H1 (cell line): Measurements from ENCODE around the gene CIC. TPM values are rescaled to one million over a fixed set of nuclear protein-coding genes. Genes with fewer than 3 reads are reported as not detected.
A peak's percentile ranks its signal among the peaks of the same experiment; 100 is the strongest.

ENCODE experiments used
- CBX8 ChIP-seq: fragments of 300-800, 300-1000 bp; sonication (generic); IDR thresholded peaks from 2 replicates; pipeline ENCODE4 v1.7.1; 2016; ENCODE audit warnings: low read depth, low read length, borderline replicate concordance
- CHD1 ChIP-seq: IDR thresholded peaks from 2 replicates; pipeline ENCODE4 v1.6.1; 2012; ENCODE audit warnings: low read depth, low read length, improper control_type of control experiment
- HDAC6 ChIP-seq: IDR thresholded peaks from one replicate; pipeline ENCODE4 v1.7.1; 2012; ENCODE audit warnings: low read depth, mild to moderate bottlenecking, inconsistent platforms, low read length, moderate library complexity
- KDM5A ChIP-seq: fragments of 200-600 bp; IDR thresholded peaks from 2 replicates; pipeline ENCODE4 v1.7.1; 2012; ENCODE audit warnings: mild to moderate bottlenecking, low read length, inconsistent platforms, mixed read lengths
- NANOG ChIP-seq: IDR thresholded peaks from 2 replicates; pipeline ENCODE4 v1.6.1; 2011; ENCODE audit warnings: low read length, low read depth, mild to moderate bottlenecking, inconsistent platforms; ENCODE audit not compliant: insufficient read depth, poor library complexity, severe bottlenecking
- SP4 ChIP-seq: IDR thresholded peaks from 2 replicates; pipeline ENCODE4 v1.6.1; 2012; ENCODE audit warnings: low read length, inconsistent platforms
- TEAD4 ChIP-seq: IDR thresholded peaks from 2 replicates; pipeline ENCODE4 v1.6.1; 2012; ENCODE audit warnings: low read depth, low read length, inconsistent platforms, mixed read lengths
- polyA plus RNA-seq, 7 experiments: library from polyadenylated mRNA; depleted of rRNA in 3 of 7; stranded (reverse) in 5 of 7; unstranded in 2 of 7; fragments of >200 nt in 5 of 7; fragments of 200-250 nt in 2 of 7; gene quantifications; 1 replicate in 5 of 7; 2 replicates in 1 of 7; 4 replicates in 1 of 7; pipeline versions ENCODE4 v1.2.1 to v1.2.3, GENCODE V29; 2011 to 2013; ENCODE audit warnings: missing spikeins in 2 of 7, mixed read lengths in 2 of 7
- total RNA-seq: library from RNA; stranded (reverse); fragmentation: NEBNext Ultra II Directional; extraction: Animal tissue kit (Norgen Biotek cat#: 25700); gene quantifications from 2 replicates; pipeline ENCODE4 v1.2.1, GENCODE V29; 2021
- TF ChIP-seq, protein P1 (sequence below): fragments of 300-600 bp; sonication (generic); IDR thresholded peaks from 2 replicates; pipeline ENCODE4 v1.7.1; 2012; ENCODE audit warnings: low read length, moderate library complexity, mild to moderate bottlenecking, inconsistent platforms; ENCODE audit not compliant: insufficient replicate concordance
- TF ChIP-seq, protein P2 (sequence below): IDR thresholded peaks from 2 replicates; pipeline ENCODE4 v1.6.1; 2012; ENCODE audit warnings: low read length, inconsistent platforms

CIC gene
- total and polyA plus RNA-seq, 2 of the 8 experiments (the other 6 are each of a cell fraction or from before 2014, with no cell fraction given) = 13.2 to 43.6 TPM

GRCh38 chr19:42268704-42269477 lies at the start of gene CIC (continued):
- TF ChIP-seq, protein P1, sequence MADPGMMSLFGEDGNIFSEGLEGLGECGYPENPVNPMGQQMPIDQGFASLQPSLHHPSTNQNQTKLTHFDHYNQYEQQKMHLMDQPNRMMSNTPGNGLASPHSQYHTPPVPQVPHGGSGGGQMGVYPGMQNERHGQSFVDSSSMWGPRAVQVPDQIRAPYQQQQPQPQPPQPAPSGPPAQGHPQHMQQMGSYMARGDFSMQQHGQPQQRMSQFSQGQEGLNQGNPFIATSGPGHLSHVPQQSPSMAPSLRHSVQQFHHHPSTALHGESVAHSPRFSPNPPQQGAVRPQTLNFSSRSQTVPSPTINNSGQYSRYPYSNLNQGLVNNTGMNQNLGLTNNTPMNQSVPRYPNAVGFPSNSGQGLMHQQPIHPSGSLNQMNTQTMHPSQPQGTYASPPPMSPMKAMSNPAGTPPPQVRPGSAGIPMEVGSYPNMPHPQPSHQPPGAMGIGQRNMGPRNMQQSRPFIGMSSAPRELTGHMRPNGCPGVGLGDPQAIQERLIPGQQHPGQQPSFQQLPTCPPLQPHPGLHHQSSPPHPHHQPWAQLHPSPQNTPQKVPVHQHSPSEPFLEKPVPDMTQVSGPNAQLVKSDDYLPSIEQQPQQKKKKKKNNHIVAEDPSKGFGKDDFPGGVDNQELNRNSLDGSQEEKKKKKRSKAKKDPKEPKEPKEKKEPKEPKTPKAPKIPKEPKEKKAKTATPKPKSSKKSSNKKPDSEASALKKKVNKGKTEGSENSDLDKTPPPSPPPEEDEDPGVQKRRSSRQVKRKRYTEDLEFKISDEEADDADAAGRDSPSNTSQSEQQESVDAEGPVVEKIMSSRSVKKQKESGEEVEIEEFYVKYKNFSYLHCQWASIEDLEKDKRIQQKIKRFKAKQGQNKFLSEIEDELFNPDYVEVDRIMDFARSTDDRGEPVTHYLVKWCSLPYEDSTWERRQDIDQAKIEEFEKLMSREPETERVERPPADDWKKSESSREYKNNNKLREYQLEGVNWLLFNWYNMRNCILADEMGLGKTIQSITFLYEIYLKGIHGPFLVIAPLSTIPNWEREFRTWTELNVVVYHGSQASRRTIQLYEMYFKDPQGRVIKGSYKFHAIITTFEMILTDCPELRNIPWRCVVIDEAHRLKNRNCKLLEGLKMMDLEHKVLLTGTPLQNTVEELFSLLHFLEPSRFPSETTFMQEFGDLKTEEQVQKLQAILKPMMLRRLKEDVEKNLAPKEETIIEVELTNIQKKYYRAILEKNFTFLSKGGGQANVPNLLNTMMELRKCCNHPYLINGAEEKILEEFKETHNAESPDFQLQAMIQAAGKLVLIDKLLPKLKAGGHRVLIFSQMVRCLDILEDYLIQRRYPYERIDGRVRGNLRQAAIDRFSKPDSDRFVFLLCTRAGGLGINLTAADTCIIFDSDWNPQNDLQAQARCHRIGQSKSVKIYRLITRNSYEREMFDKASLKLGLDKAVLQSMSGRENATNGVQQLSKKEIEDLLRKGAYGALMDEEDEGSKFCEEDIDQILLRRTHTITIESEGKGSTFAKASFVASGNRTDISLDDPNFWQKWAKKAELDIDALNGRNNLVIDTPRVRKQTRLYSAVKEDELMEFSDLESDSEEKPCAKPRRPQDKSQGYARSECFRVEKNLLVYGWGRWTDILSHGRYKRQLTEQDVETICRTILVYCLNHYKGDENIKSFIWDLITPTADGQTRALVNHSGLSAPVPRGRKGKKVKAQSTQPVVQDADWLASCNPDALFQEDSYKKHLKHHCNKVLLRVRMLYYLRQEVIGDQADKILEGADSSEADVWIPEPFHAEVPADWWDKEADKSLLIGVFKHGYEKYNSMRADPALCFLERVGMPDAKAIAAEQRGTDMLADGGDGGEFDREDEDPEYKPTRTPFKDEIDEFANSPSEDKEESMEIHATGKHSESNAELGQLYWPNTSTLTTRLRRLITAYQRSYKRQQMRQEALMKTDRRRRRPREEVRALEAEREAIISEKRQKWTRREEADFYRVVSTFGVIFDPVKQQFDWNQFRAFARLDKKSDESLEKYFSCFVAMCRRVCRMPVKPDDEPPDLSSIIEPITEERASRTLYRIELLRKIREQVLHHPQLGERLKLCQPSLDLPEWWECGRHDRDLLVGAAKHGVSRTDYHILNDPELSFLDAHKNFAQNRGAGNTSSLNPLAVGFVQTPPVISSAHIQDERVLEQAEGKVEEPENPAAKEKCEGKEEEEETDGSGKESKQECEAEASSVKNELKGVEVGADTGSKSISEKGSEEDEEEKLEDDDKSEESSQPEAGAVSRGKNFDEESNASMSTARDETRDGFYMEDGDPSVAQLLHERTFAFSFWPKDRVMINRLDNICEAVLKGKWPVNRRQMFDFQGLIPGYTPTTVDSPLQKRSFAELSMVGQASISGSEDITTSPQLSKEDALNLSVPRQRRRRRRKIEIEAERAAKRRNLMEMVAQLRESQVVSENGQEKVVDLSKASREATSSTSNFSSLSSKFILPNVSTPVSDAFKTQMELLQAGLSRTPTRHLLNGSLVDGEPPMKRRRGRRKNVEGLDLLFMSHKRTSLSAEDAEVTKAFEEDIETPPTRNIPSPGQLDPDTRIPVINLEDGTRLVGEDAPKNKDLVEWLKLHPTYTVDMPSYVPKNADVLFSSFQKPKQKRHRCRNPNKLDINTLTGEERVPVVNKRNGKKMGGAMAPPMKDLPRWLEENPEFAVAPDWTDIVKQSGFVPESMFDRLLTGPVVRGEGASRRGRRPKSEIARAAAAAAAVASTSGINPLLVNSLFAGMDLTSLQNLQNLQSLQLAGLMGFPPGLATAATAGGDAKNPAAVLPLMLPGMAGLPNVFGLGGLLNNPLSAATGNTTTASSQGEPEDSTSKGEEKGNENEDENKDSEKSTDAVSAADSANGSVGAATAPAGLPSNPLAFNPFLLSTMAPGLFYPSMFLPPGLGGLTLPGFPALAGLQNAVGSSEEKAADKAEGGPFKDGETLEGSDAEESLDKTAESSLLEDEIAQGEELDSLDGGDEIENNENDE = no peak
- TF ChIP-seq KDM5A = no peak
- TF ChIP-seq, protein P2, sequence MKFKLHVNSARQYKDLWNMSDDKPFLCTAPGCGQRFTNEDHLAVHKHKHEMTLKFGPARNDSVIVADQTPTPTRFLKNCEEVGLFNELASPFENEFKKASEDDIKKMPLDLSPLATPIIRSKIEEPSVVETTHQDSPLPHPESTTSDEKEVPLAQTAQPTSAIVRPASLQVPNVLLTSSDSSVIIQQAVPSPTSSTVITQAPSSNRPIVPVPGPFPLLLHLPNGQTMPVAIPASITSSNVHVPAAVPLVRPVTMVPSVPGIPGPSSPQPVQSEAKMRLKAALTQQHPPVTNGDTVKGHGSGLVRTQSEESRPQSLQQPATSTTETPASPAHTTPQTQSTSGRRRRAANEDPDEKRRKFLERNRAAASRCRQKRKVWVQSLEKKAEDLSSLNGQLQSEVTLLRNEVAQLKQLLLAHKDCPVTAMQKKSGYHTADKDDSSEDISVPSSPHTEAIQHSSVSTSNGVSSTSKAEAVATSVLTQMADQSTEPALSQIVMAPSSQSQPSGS = no peak
- TF ChIP-seq CHD1 = no peak
- TF ChIP-seq TEAD4 = no peak
- TF ChIP-seq SP4 = peak; percentile 98
- TF ChIP-seq HDAC6 = no peak
- TF ChIP-seq CBX8 = no peak
- TF ChIP-seq NANOG = peak; percentile 13
